SH-SY5Y (cell line): ENCODE data around the gene AP2S1.

Experiments
- GATA2 ChIP-seq: IDR thresholded peaks from 2 replicates; pipeline ENCODE4 v1.6.1; 2011; ENCODE audit warnings: mild to moderate bottlenecking, low read depth, low read length
- GATA3 ChIP-seq: IDR thresholded peaks from 2 replicates; pipeline ENCODE4 v1.6.1; 2011; ENCODE audit warnings: low read depth, mild to moderate bottlenecking, low read length, moderate library complexity

The AP2S1 gene

GRCh38 chr19:46878613-46879375, 28.1 kb upstream of the AP2S1 start:
- no peak for TF ChIP-seq GATA3
- TF ChIP-seq GATA2: no peak

- no peak for TF ChIP-seq GATA2
Observed at GRCh38 chr19:46875657-46876056, 25.0 kb upstream of the AP2S1 start.

GRCh38 chr19:46875234-46875633, 24.6 kb upstream of the AP2S1 start:
- no peak for TF ChIP-seq GATA2
- TF ChIP-seq GATA3: no peak

- TF ChIP-seq GATA2 (no peak), GATA3 (no peak)
Observed at GRCh38 chr19:46872967-46873366, 22.3 kb upstream of the AP2S1 start.

DNA sequence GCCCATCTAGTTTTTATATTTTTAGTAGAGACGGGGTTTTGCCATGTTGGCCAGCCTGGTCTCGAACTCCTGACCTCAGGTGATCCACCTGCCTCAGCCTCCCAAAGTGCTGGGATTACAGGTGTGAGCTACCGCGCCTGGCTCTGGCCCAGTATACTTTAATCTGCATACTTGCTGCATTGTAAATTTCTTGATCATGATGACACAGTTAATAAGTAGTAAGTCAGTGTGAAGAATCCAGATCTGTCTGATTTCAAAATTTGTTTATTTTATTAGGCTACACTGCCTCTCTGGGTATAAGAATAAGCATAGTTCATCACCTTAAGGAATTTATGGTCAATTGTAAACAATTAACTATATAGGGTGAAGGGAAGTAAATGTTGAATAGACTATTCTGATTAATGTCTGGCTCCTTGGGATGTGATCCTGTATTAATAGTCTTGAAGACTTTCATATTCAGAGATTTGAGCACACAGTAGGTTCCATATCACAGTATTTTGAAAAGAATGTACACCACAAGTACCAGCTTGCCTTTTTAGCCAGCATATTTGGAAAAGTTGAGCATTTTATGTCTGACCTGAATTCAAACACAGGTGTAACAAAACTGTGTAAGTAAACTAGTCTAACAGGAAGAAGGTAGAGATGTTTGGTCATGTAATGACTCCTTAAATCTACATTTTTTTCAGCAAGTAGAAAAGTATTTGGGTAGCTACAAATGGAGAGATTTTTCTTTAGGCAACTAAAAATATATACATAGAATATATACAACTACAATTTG, 17.6 kb upstream of the AP2S1 start:
- TF ChIP-seq GATA3 (no peak), GATA2 (no peak)

DNA sequence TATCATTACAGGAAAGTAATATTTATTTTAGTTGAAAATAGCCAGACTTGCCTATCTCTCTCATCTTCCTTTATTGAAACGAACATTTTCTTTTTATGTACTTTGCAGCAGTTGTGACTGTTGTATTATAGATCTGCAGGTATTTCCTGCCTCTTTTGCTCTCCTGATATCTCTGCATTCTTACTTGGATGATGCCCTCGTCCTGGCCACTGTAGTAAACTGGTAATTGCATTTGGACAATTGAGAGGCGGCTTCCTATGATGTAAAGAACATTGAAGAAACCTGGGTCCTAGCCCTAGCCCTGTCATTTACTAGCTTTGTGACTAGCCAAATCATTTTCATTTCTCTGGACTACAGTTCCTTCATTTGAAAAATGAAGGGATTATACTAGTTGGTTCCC, 16.5 kb upstream of the AP2S1 start:
- TF ChIP-seq GATA2 (no peak), GATA3 (no peak)

GRCh38 chr19:46866407-46867136, 15.9 kb upstream of the AP2S1 start:
- TF ChIP-seq GATA2 (no peak), GATA3 (no peak)

DNA sequence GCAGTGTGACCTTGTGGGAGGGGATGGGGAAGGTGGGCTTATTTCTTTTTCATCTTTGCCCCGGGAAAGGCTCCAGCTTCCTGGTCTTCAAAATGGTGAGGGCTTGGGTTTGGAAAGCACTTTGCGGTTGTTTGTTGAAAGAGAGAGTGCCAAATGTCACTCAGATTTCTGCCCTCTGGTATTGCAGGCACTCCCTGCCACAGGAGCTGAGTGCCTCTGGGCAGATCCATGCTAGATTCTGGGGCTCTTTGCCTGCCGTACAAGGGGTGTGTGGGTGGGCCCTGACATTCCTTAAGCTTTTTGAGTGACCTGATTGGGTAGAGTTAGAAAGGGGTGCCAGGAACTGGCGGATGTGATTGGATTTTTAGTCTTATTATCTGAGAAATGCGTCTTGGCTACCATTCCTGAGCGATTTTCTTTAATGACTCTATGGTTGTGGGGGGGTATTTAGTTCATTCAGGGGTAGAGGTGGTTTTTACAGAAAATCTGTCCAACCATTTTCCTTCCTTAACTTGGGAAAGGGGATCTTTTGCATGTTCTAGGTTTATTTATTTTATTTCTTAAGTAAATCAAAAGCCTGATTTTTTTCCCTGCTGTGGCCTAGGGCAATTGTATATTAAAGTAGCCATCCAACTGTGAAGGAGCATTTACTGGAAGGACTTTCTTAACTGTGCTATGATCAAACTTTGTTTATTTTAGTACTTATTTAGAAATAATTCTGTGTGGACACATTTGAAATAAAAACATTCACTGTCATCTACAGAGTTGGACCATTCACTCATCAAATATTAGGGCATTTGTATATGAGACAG, 13.4 kb upstream of the AP2S1 start:
- no peak for TF ChIP-seq GATA2
- TF ChIP-seq GATA3: no peak

DNA sequence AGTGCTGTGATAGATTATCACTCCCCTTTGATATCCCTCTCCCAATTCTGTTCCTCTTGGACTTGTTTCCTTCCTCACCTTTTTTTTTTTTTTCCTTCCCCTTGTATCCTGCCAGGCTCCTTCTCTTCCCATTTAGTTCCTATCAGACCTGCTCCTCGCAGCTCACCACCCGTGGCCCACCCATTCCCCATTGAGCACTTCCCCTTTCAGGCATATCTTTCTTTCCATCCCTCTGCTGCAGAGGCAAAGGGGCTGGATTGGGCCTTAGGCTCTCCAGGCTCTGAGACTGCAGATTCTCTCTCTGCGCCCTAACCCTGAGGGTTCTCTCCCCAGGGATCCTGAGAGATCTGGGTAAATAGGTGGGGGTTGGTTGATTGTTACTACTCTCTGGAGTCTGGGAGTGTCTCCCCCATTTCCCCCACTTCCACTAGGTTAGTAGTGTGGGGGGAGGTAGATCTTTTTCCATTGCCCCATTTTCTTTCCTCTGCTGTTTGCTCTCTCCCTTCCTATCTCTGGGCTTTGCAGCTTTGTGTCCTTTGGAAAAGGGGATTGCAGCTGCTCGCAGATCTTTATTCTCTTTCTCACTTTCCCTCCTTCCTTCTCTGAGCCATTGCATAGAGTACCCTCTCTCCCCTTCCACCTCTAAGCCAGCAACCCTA, 12.5 kb upstream of the AP2S1 start:
- no peak for TF ChIP-seq GATA3
- no peak for TF ChIP-seq GATA2

DNA sequence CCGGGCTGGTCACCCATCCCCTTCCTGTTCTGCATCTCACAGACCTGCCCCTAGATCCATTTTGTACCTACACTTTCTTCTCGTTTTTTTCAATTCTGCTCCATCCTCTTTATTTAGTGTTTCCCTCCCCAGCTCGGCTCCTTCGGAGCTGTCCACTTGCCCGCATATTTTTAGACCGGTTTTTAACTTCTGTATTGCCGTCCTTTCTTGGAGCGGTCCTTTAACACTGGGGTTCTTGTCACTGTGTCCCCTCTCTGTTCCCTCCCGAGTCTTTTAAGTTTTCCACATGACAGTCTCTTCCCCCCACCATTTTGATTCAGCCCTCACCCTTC, 11.8 kb upstream of the AP2S1 start:
- no peak for TF ChIP-seq GATA2
- no peak for TF ChIP-seq GATA3

GRCh38 chr19:46861691-46862502, 11.3 kb upstream of the AP2S1 start:
- no peak for TF ChIP-seq GATA3

GRCh38 chr19:46860846-46861690, 10.4 kb upstream of the AP2S1 start, which contains the start of gene ARHGAP35:
TSS of gene ARHGAP35 (plus strand) at chr19:46860997. CDS start at chr19:46918676, 57,679 bp downstream.
- TF ChIP-seq GATA2 (no peak), GATA3 (no peak)
